ENCODE data around the gene TBRG1.
A peak's percentile ranks its signal among the peaks of the same experiment; 100 is the strongest.

Gene TBRG1

DNA sequence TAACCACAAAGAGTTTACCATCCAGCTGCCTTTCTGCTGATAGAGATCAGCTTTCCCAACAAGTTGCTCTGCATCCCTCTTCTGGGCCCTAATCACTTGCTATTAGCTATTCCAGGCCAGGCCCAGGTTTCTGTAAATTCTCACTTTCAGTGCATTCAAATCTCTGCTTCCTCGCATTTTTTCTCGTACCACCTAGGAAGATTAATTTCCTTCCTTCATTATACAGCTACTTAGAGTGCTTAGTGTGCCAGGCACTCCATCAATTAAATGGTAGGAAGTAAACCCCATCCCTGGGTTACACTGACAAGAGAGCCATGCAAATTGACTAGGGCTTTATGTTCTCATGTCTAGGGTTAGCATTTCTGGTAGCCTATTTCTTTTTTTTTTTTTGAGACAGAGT is 41.2 kb downstream of the TBRG1 start:
- DNase-seq = no peak

DNA sequence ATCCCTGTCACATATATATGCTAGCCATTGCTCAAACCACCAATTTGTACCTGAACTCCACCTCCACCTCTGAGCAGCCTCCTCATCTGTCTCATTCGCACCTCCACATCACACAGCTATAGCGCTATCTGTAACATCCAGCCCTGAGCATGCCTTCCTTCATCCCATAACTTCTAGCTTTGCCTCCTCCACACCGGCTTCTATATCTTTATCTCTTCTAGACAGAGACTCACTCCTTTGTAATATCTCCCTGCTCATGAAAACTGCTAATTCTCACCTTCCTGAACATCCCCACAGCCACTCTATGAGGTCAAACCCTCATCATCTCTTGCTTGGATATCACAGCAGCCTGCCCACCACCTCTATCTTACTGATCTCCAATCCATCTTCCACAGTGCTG is 44.9 kb downstream of the TBRG1 start:
- DNase-seq = no peak

DNA sequence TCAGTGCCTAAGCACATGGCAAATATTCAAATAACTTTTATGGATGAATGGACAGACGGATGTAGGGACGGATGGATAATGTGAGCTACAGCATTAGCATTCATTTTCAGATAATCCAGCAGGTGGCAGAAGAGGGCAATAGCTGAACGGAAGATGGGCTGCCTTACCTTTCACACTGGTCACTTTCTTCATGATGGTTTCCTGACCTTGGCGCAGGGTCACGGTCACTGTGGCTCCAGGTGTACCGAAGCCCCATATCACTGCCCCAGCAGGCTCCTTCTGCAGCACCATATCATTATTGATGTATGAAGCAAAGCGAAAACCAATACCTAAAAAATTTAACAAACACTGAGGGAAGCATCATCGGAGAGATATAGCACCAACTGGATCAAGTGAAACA is 46.5 kb downstream of the TBRG1 start:
- peak; percentile 5 for DNase-seq

DNA sequence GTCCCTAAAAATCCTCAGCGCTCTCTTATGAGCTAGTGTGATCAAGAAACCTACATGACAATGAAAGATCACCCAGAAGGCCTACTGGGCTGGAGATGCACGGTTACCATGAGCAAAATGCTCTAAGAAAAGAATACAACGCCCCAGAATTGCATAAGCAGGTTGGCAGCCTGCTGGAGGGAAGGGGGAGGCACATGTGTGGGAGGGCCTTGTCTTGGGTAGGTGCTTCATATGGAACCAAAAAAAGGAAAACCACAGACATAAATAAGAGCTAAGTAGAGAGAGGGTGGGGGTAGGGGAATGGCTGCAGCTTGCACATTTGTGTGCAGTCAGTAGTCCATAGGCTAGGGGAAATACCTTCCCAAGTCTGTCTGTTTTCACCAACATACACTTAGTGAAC is 48.1 kb downstream of the TBRG1 start:
- no peak for DNase-seq

DNA sequence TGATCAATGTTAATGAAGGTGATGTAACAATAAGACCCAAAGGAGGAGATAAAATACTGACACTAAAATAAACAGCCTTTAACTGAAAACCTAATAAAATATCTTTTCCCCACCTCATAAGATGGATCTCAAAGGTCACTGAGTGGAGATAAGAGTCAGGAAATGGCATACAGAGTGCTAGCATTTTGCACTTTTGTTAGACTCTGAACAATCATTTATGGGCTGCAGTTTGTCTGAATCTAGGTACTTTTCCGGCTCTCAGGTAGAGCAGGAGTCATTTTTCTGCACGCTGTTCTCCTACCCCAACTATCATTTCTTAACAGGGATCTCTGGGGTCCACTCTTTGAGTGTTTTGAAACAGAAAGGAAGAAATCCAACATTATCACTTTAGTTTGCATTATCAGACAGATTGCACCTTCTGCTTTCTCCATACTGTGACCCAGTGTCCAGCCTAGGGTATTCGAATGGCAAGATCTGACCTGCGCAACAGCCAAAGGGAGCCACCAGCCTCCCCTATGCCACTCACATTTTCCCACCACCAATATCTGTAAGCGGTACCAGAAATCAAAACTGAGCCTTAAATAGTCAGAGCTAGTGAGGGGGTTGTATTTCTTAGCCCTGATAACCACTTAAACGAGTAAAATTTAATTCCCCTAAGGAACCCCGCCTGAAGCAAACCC is 50.0 kb downstream of the TBRG1 start:
- DNase-seq = no peak

DNA sequence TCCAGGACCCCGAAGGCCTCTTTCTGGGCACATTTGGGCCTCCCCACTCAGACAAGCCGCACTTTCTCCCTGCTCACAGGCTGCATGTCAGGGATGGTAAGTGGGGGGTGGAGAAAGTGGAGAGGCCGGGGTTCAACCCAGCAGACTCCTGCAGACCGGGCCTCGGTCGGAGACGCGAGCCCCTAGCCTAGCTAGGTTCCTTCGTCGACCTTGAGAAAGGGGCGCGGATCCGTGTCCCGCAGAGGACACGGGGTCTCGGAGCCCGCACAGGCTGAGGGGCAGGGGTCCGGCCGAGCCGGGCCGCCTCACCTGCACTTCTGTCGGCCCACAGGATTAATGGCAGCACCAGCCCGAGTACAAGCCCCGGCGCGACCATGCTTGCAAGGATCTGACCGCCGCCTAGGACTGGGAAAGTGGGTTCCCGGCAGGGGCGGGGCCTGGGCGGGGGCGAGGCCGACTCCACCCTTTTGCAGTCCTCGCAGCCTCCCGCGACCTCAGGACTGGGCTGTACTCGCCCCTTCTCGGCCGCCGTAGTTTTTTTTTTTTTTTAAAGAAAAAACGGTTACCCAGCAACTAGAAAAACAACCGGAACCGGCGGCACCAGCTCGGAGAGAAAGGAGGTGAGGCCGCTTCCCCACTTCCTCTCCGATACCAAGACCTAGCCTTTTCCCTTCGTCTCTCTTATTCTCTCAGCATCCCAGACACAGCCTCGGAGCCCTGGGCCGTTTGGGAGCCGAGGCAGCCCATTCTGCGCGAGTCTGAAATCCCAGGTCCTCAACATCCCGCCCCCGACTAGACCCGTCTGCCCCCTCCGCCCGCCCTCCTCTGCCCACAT is 50.9 kb downstream of the TBRG1 start, which contains the start of the genes SIAE and SPA17:
TSS of gene SIAE (minus strand) at position 407 of the 835 bp plus-strand sequence. CDS start at position 376, 31 bp downstream.
TSS of gene SPA17 (plus strand) at position 572 of the 835 bp plus-strand sequence. CDS start 1,361 bp downstream, outside the sequence.
- peak; percentile 69 for DNase-seq

DNA sequence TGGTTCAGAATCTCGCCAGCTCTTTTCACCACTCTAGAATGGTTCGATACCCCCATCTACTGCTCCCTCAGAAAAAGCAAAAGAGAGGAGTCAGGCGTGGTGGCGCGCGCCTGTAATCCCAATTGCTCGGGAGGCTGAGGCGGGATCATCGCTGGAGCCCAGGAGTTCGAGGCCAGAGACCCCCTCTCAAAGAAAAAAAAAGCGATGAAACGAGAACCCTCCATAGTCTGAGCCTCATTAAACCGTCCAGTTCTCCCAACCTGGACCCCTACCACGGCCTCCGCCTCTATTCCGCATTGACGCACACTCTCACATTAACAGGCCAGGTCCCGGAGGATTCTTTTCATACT is 51.5 kb downstream of the TBRG1 start:
- no peak for DNase-seq

DNA sequence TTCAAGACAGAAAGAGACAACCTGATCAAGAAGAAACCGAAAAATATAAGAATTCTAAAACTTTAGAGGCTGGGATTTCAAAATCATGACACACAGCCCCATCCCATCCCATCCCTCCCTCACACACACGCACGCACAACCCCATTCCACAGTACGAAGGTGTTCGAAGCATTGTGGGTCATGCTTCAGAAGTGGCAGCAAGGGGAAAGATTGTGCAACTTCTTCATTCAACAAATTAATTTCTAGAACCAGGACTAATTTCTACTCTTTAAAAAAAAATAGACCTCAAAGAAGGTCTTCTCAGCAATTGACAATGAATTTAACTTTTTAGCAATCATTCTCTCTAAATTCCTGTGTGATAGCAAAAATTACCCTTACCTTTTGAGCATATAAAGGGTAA is 51.9 kb downstream of the TBRG1 start:
- DNase-seq = no peak

DNA sequence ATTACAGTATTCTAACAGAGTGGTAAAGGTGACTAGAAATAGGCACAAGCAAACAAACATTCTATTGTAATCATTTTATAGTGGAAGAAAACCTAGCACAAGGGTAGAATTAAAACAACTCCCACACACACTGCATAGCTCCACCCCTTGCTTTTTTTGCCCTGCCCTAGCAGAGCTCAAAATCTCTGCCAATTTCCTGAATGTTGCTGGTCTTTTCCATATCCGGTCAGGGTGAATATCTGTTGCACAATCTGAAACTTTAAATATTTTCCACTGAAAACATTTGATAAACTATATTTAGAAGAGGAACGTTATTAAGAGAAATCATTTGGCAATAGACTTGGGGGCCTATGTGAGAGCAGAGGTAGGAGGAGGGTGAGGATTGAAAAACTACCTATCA is 53.7 kb downstream of the TBRG1 start:
- DNase-seq = no peak

DNA sequence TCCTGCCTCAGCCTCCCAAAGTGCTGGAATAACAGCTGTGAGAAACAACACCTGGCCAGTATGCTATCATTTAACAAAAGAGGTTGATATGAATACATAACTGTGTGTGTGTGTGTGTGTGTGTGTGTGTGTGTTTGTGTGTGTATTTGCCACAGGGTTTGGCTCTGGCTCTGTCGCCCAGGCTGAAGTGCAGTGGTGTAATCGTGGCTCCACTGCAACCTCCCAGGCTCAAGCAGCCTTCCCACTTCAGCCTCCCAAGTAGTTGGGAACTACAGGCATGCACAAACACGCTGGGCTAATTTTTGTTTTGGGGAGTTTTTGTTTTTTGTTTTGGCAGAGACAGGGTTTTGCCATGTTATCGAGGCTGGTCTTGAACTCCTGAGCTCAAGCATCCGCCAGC is 55.8 kb downstream of the TBRG1 start:
- DNase-seq = no peak

DNA sequence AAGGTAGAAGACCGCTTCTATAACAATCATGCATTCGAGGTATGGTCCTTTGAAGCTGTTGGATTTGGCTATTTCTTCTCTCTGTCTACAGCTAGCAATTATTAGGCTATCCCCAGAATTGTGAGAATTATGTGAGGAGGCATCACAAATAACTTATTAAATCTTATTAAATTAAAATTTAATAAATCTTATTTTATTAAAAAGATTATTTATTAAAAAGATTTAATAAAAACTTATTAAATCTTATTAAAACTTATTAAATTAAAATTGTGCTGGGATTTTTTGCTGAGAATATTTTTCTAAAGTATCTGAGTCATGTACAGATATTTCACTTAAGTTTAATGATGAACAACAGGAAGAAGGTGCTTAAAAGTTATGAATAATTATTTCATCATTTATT is 58.8 kb downstream of the TBRG1 start:
- DNase-seq = no peak

DNA sequence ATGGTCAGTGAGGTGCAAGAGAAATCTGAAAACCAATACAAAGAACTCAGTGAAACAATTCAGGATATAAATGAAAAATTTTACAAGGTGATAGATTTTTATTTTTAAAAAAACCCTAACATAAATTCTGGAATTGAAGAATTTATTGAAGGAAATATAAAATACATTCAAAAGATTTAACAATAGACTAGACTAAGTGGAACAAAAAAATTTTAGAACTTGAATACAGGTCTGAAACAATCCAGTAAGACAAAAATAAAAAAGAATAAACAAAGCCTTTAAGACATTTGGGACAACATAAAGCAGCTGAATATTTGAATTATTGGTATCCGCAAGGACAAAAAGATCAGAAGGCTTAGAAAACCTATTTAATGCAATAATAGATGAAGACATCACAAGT is 59.8 kb downstream of the TBRG1 start:
- no peak for DNase-seq
